GM12878 (cell line): ENCODE results near the gene MYO1H. TPM values are rescaled to one million over a fixed set of nuclear protein-coding genes. Genes with fewer than 3 reads are reported as not detected.

Experiments
- ATAC-seq: fragments of 200-7000 bp; cut with Tn5 transposase; 3 replicates; pipeline ENCODE4 v1.9.1; 2020; ENCODE audit warnings: mild to moderate bottlenecking, moderate library complexity
- BruUV-seq: library from RNA; stranded (reverse); fragments of 400-500 nt; replicated peaks from 2 replicates; lab custom pipeline; 2021; lab: Mats Ljungman, UMichigan
- CTCF ChIA-PET: fragments of 300-600 bp; sonication (Branson Sonifier 250); formaldehyde crosslinking; extraction: SDS; loops from one replicate; lab custom pipeline; 2021; ENCODE audit warnings: inconsistent platforms; lab: Yijun Ruan, JAX
- POLR2A ChIA-PET: fragments of 350-600 bp; formaldehyde crosslinking; extraction: SDS; loops from one replicate; lab custom pipeline; 2021; ENCODE audit warnings: inconsistent platforms; lab: Charles Lee
- RAD21 ChIA-PET: fragments of 300-600 bp; sonication (Branson Sonifier 250); formaldehyde crosslinking; loops from one replicate; lab custom pipeline; 2023; ENCODE audit warnings: antibody characterized with exemption; ENCODE audit not compliant: unreplicated experiment; lab: Charles Lee
- SMC1A ChIA-PET: fragments of 300-600 bp; sonication (Branson Sonifier 250); formaldehyde crosslinking; loops from one replicate; lab custom pipeline; 2023; ENCODE audit not compliant: unreplicated experiment, uncharacterized antibody; lab: Charles Lee
- DNase-seq: peaks from one replicate; pipeline ENCODE4 v3.0.0-alpha.2; 2011; ENCODE audit warnings: low read depth, low spot score
- FAIRE-seq: peaks from 3 replicates; lab custom pipeline; 2011; peaks lifted over from hg19 to GRCh38; lab: Jason Lieb, UNC
- H2AFZ ChIP-seq: 2 replicates; pipeline ENCODE4 v1.6.0; 2011; ENCODE audit warnings: low read depth, low read length, control low read depth; ENCODE audit not compliant: control insufficient read depth
- H3K27ac ChIP-seq: 2 replicates; pipeline ENCODE4 v1.5.1; 2011; ENCODE audit warnings: control low read depth; ENCODE audit not compliant: control insufficient read depth, insufficient read depth
- H3K27me3 ChIP-seq, 2 experiments: replicated peaks in 1 of 2; 2 replicates each; pipeline versions ENCODE4 v1.6.0 to v1.6.1; 2011; ENCODE audit warnings: low read length in 1 of 2; ENCODE audit not compliant: control insufficient read depth in 2 of 2, insufficient read depth in 2 of 2
- H3K36me3 ChIP-seq, 2 experiments: 2 replicates each; pipeline ENCODE4 v1.5.1; 2011; ENCODE audit warnings: low read length in 1 of 2; ENCODE audit not compliant: control insufficient read depth in 2 of 2, insufficient read depth in 2 of 2
- H3K4me1 ChIP-seq: 2 replicates; pipeline ENCODE4 v1.6.1; 2011; ENCODE audit warnings: mild to moderate bottlenecking, low read length, moderate library complexity, mixed read lengths; ENCODE audit not compliant: control insufficient read depth, insufficient read depth
- H3K4me2 ChIP-seq: 2 replicates; pipeline ENCODE4 v1.6.0; 2011; ENCODE audit warnings: control low read depth; ENCODE audit not compliant: control insufficient read depth, insufficient read depth
- H3K4me3 ChIP-seq: fragments of 200-600 bp; sonication (generic); 2 replicates; pipeline ENCODE4 v1.5.1; 2016
- H3K79me2 ChIP-seq: 2 replicates; pipeline ENCODE4 v1.6.0; 2011; ENCODE audit warnings: low read length; ENCODE audit not compliant: control insufficient read depth, insufficient read depth
- H3K9ac ChIP-seq: 2 replicates; pipeline ENCODE4 v1.8.0; 2011; ENCODE audit warnings: low read length, control low read depth, mixed read lengths; ENCODE audit not compliant: control insufficient read depth, insufficient read depth
- H3K9me3 ChIP-seq: replicated peaks from 3 replicates; pipeline ENCODE4 v1.5.1; 2011; ENCODE audit warnings: mild to moderate bottlenecking, low read length; ENCODE audit not compliant: control insufficient read depth, insufficient read depth
- H4K20me1 ChIP-seq: 2 replicates; pipeline ENCODE4 v1.6.0; 2011; ENCODE audit not compliant: control insufficient read depth, insufficient read depth
- BACH1 ChIP-seq: fragments of 450-650 bp; IDR thresholded peaks from 2 replicates; pipeline ENCODE4 v1.6.1; 2017; ENCODE audit warnings: mild to moderate bottlenecking, borderline replicate concordance
- BCL3 ChIP-seq: IDR thresholded peaks from 2 replicates; pipeline ENCODE4 v1.6.1; 2011; ENCODE audit warnings: borderline replicate concordance, low read depth, mild to moderate bottlenecking, moderate library complexity, low read length; ENCODE audit not compliant: insufficient read depth, poor library complexity, severe bottlenecking
- CHD1 ChIP-seq: IDR thresholded peaks from 2 replicates; pipeline ENCODE4 v1.6.1; 2012; ENCODE audit warnings: low read depth, low read length, improper control_type of control experiment
- EP300 ChIP-seq, 2 experiments: fragments of 150-350 bp in 1 of 2; IDR thresholded peaks; 2 replicates each; pipeline ENCODE4 v1.6.1; 2011 to 2012; ENCODE audit warnings: low read depth in 2 of 2, low read length in 2 of 2, borderline replicate concordance in 1 of 2, improper control_type of control experiment in 1 of 2, inconsistent platforms in 1 of 2; ENCODE audit not compliant: control insufficient read depth in 1 of 2
- FOS ChIP-seq: IDR thresholded peaks from 3 replicates; pipeline ENCODE4 v1.6.1; 2011; ENCODE audit warnings: borderline replicate concordance; ENCODE audit not compliant: insufficient read length; ENCODE audit errors: extremely low read depth
- JUNB ChIP-seq: IDR thresholded peaks from 2 replicates; pipeline ENCODE4 v1.6.1; 2016; ENCODE audit warnings: antibody characterized with exemption, mild to moderate bottlenecking
- MAX ChIP-seq: IDR thresholded peaks from 2 replicates; pipeline ENCODE4 v1.6.1; 2012; ENCODE audit warnings: low read depth, low read length, improper control_type of control experiment
- MEF2B ChIP-seq: fragments of 450-650 bp; IDR thresholded peaks from 2 replicates; pipeline ENCODE4 v1.6.1; 2018; ENCODE audit warnings: mild to moderate bottlenecking, moderate library complexity; ENCODE audit not compliant: partially characterized antibody, poor library complexity, severe bottlenecking
- POLR2AphosphoS5 ChIP-seq: IDR thresholded peaks from 2 replicates; pipeline ENCODE4 v1.6.1; 2011; ENCODE audit warnings: mild to moderate bottlenecking, low read length, inconsistent platforms
- SREBF2 ChIP-seq: IDR thresholded peaks from 2 replicates; pipeline ENCODE4 v1.6.1; 2012; ENCODE audit warnings: mild to moderate bottlenecking, low read length
- USF1 ChIP-seq: IDR thresholded peaks from 2 replicates; pipeline ENCODE4 v1.6.1; 2011; ENCODE audit warnings: borderline replicate concordance, low read depth, mild to moderate bottlenecking, moderate library complexity, mixed read lengths, low read length; ENCODE audit not compliant: insufficient read depth; ENCODE audit errors: extremely low read length
- ZBED1 ChIP-seq: IDR thresholded peaks from 2 replicates; pipeline ENCODE4 v1.6.1; 2016; ENCODE audit warnings: borderline replicate concordance
- WGBS: methylation state at CpG from one replicate; pipeline ENCODE4 v1.1.6; 2016; ENCODE audit warnings: low lambda C conversion rate; ENCODE audit not compliant: insufficient replicate concordance, insufficient coverage; ENCODE audit errors: missing lambda C conversion rate; 5-methylcytosine and 5-hydroxymethylcytosine counted together
- in situ Hi-C: fragments of 300-500 bp; cut with MboI; formaldehyde crosslinking; loops from 9 replicates; pipeline ENCODE4 v1.14.3; 2018; ENCODE audit warnings: mixed read lengths
- intact Hi-C: fragments of 100-400 bp; cut with micrococcal nuclease; formaldehyde crosslinking; loops from one replicate; pipeline ENCODE4 v1.14.2; 2022; ENCODE audit not compliant: unreplicated experiment
- polyA plus RNA-seq, 11 experiments: library from polyadenylated mRNA; depleted of rRNA in 4 of 11; unstranded in 6 of 11; stranded (reverse) in 5 of 11; fragments of >200 nt; fragmentation: Nextera tagmentation in 4 of 11; fragmentation: Illumina TruSeq in 1 of 11; extraction: Ambion mirVana in 4 of 11; extraction: Trizol in 1 of 11; gene quantifications; 1 replicate in 1 of 11; 2 replicates in 10 of 11; pipeline versions ENCODE4 v1.2.1 to v1.2.3, GENCODE V29; 2011 to 2016; ENCODE audit warnings: inconsistent platforms in 2 of 11, missing spikeins in 2 of 11, low read depth in 1 of 11
- total RNA-seq, 4 experiments: library from RNA; depleted of rRNA in 3 of 4; stranded (reverse); fragments of >200 nt in 3 of 4; fragmentation: Illumina TruSeq in 1 of 4; extraction: Trizol in 1 of 4; gene quantifications; 2 replicates each; pipeline versions ENCODE4 v1.2.1 to v1.2.3, GENCODE V29; 2013 to 2021

Gene MYO1H
- total and polyA plus RNA-seq, 10 of the 15 experiments (the other 5 are each of a cell fraction or from before 2014, with no cell fraction given), result 0.05 TPM; not detected in 9

- DNase-seq (no peak), ATAC-seq (no peak), FAIRE-seq (no peak)
- Histone ChIP-seq H3K79me2 (no peaks in the 10 kb centered on the region), H3K27me3 (no peaks in the 10 kb centered on the region), H3K4me1 (no peaks in the 10 kb centered on the region), H4K20me1 (no peaks in the 10 kb centered on the region), H3K9ac (no peak overlapping the region), H3K4me3 (no peak overlapping the region), H3K36me3 (peaks cover 3 to 11% of the 10 kb centered on the region in 2 experiments; a peak in 3 of 4 replicates), H3K4me2 (no peak overlapping the region), H3K27ac (no peak overlapping the region), H3K9me3 (no peaks in the 10 kb centered on the region), H2AFZ (no peak overlapping the region)
- CTCF ChIA-PET, result interaction anchor here (1.7 kb wide), 1 partner anchor 16 kb away, joined by 6 read pairs; no protein-coding TSS in a partner anchor
- POLR2A ChIA-PET, result no interaction called here
- RAD21 ChIA-PET, result no interaction called here
- in situ Hi-C loops (no loop called here), intact Hi-C loops (no loop called here)
- BruUV-seq, result no TSS peak
- TF ChIP-seq POLR2AphosphoS5 (no peak), EP300 (IDR thresholded peaks at IDR 0.05; ENCODE audit: borderline replicate concordance in 1 of 2, control insufficient read depth in 1 of 2, low read depth in 2 of 2, low read length in 2 of 2) (no peak), MEF2B (no peak), ZBED1 (no peak), BCL3 (no peak), FOS (no peak), SREBF2 (no peak), USF1 (no peak), CHD1 (no peak), JUNB (no peak), BACH1 (no peak), MAX (no peak)
- 45% methylated on average over 6 of the region's 6 CpGs for WGBS
- SMC1A ChIA-PET, result no interaction called here
These were observed 96.6 kb downstream of the MYO1H start for GRCh38 chr12:109444259-109444658.
